ENCODE results near the gene HTR1D.
A peak's percentile ranks its signal among the peaks of the same experiment; 100 is the strongest.

HTR1D gene

GRCh38 chr1:23184212-23184934, 32.9 kb downstream of the HTR1D start:
- peak; percentile 56 for DNase-seq

- DNase-seq: no peak
Observed at GRCh38 chr1:23179862-23180261, 37.4 kb downstream of the HTR1D start.

GRCh38 chr1:23178950-23179349, 38.4 kb downstream of the HTR1D start:
- no peak for DNase-seq

- DNase-seq: no peak
Observed at GRCh38 chr1:23178414-23178813, 38.9 kb downstream of the HTR1D start.

GRCh38 chr1:23177438-23178380, 39.6 kb downstream of the HTR1D start:
- peak; percentile 64 for DNase-seq

GRCh38 chr1:23177031-23177430, 40.3 kb downstream of the HTR1D start:
- no peak for DNase-seq

- DNase-seq: no peak
Observed at GRCh38 chr1:23174426-23175110, 42.7 kb downstream of the HTR1D start.

- no peak for DNase-seq
Observed at GRCh38 chr1:23171181-23171755, 46.0 kb downstream of the HTR1D start.

GRCh38 chr1:23169727-23170335, 47.5 kb downstream of the HTR1D start:
- DNase-seq: no peak

GRCh38 chr1:23169195-23169575, 48.1 kb downstream of the HTR1D start:
- DNase-seq: no peak

GRCh38 chr1:23168445-23169194, 48.7 kb downstream of the HTR1D start, which contains the start of gene LUZP1:
LUZP1 (minus strand) TSS chr1:23168856.
- peak; percentile 73 for DNase-seq

- peak; percentile 27 for DNase-seq
Observed at GRCh38 chr1:23168079-23168444, 49.2 kb downstream of the HTR1D start.

- DNase-seq: peak; percentile 44
Observed at GRCh38 chr1:23167353-23168078, 49.8 kb downstream of the HTR1D start.

- no peak for DNase-seq
Observed at GRCh38 chr1:23166854-23167253, 50.4 kb downstream of the HTR1D start.

- no peak for DNase-seq
Observed at GRCh38 chr1:23163395-23163794, 53.9 kb downstream of the HTR1D start.

- no peak for DNase-seq
Observed at GRCh38 chr1:23159963-23160877, 57.1 kb downstream of the HTR1D start.

- no peak for DNase-seq
Observed at GRCh38 chr1:23156940-23157339, 60.4 kb downstream of the HTR1D start.

GRCh38 chr1:23152966-23153684, 64.2 kb downstream of the HTR1D start:
- no peak for DNase-seq

GRCh38 chr1:23150742-23151141, 66.6 kb downstream of the HTR1D start:
- DNase-seq: no peak
